Mammary epithelial cell (primary cell): ENCODE data around the gene PARD3B.

Source experiments
- EZH2 ChIP-seq: IDR thresholded peaks from 2 replicates; pipeline ENCODE4 v1.6.1; 2012; ENCODE audit warnings: low read length, inconsistent platforms, borderline replicate concordance
- TF ChIP-seq, protein P1 (sequence below), 2 donors: IDR thresholded peaks in 1 of 2; conservative IDR thresholded peaks in 1 of 2; 2 replicates each; pipeline ENCODE4 v1.5.1; 2011 to 2012; ENCODE audit warnings: inconsistent platforms in 2 of 2, low read length in 2 of 2, mild to moderate bottlenecking in 2 of 2, control low read depth in 1 of 2, low read depth in 1 of 2; ENCODE audit not compliant: insufficient read depth in 1 of 2; ENCODE audit errors: extremely low read depth in 1 of 2

DNA sequence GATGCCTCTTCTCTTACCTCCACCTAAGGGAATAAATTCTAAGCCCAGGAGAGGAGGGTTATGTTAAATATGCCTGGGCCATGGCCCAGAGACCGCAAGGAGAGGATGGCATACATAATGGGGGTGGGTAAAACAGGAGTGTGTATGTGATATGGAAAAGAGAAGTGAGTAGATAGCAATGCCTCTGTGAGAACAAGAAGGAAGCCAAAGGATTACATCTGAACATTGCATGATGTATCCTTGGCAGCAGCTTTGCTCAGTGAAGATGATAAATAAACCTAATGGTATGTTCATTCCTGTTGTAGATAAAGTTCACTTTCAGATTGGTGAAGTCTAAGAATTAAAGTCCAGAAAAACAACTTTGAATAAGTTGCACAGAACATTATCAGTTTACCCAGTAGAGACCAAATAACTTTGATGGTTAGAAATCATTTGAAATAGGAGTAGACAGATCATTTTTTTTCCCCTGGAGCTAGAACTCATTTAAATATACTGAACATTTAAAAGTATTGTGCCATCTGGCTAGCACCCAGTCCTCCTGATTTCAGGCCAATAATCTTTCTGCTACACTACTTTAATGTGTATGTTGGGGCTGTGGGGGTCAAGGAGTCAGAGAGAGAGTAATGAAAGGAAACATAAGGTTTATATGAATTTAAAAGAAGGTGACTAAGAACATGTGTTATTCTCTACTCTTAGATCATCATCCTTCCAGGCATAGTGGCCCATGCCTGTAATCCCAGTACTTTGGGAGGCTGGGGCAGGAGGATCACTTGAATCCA lies 231.7 kb downstream of the PARD3B start:
- no peak for TF ChIP-seq EZH2
- TF ChIP-seq, protein P1, sequence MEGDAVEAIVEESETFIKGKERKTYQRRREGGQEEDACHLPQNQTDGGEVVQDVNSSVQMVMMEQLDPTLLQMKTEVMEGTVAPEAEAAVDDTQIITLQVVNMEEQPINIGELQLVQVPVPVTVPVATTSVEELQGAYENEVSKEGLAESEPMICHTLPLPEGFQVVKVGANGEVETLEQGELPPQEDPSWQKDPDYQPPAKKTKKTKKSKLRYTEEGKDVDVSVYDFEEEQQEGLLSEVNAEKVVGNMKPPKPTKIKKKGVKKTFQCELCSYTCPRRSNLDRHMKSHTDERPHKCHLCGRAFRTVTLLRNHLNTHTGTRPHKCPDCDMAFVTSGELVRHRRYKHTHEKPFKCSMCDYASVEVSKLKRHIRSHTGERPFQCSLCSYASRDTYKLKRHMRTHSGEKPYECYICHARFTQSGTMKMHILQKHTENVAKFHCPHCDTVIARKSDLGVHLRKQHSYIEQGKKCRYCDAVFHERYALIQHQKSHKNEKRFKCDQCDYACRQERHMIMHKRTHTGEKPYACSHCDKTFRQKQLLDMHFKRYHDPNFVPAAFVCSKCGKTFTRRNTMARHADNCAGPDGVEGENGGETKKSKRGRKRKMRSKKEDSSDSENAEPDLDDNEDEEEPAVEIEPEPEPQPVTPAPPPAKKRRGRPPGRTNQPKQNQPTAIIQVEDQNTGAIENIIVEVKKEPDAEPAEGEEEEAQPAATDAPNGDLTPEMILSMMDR (conservative IDR thresholded peaks at IDR 0.05 in 1 of 2, IDR thresholded peaks at IDR 0.05 in 1 of 2; ENCODE audit: extremely low read depth in 1 of 2, insufficient read depth in 1 of 2, low read depth in 1 of 2, low read length in 2 of 2) = no peak
